IMR-90 (cell line): ENCODE data around the gene PDK4.

Experiments
- CTCF ChIP-seq: conservative IDR thresholded peaks from 2 replicates; pipeline ENCODE4 v1.5.1; 2012; ENCODE audit warnings: mild to moderate bottlenecking, low read depth, low read length, improper control_type of control experiment
- POLR2A ChIP-seq: IDR thresholded peaks from 2 replicates; pipeline ENCODE4 v1.6.1; 2012; ENCODE audit warnings: mild to moderate bottlenecking, low read depth, low read length
- SMC3 ChIP-seq: fragments of 150-350 bp; IDR thresholded peaks from 2 replicates; pipeline ENCODE4 v1.6.1; 2016; ENCODE audit warnings: low read depth, mild to moderate bottlenecking, antibody characterized with exemption, low read length, moderate library complexity

- TF ChIP-seq CTCF (no peak), SMC3 (no peak), POLR2A (no peak)
Observed at GRCh38 chr7:95589031-95589430, 7.3 kb downstream of the PDK4 start.
